HG03064 (cell line): ENCODE measurements around the gene APLNR.

Experiments used
- ATAC-seq: cut with Tn5 transposase; IDR thresholded peaks from one replicate; pipeline ENCODE4 v1.9.1; 2021; ENCODE audit warnings: low read depth; ENCODE audit not compliant: unreplicated experiment

The APLNR gene

GRCh38 chr11:57222239-57222638 lies 14.8 kb downstream of the APLNR start:
- no peak for ATAC-seq

DNA sequence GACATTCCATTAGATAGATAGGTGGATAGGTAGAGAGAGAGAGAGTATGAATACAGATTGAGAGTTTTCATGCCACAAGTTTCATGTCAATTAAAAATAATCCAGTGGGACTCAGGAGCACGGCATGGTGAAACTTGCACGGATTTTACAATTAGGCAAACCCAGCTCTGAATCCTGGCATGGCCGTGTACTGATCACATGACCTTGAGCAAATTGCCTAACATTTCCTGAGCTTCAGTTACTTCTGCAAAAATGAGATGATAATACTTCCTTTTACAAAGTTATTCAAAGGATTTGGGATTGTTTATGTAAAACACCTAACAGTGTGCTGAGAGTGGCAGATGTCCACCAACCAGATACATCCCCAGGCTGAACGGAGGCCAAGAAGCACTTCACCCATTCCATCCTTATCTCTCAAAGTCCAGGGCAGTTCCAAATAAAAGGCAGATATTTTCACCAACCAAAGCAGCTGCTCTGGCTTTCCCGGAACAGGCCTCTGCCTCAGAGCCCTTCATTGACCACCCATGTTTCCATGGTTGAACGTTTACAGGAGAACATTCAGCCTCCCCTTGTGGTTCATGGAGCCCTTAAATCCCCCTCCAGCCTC lies 17.9 kb downstream of the APLNR start:
- no peak for ATAC-seq

DNA sequence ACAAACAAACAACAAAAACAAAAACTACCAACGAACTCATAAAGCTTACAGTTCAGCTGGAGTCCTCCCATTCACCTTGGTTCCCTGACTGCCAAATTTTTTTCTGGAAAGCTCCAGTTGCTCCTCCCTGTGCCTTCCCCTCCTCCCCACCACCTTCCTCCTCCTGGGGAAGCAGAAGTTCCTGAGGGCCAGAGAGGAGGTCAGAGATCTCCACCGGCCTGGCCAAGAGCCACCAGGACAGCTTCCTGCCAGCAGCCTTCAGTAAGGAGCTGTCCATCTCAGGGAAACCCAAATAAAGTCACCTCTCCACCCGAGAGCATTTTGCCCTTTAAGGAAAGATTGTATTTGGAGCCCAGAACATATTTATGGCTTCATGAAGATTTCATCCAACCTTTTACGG lies 20.0 kb downstream of the APLNR start:
- ATAC-seq, result no peak

- ATAC-seq, result no peak
Observed at GRCh38 chr11:57216463-57216862, 20.6 kb downstream of the APLNR start.

DNA sequence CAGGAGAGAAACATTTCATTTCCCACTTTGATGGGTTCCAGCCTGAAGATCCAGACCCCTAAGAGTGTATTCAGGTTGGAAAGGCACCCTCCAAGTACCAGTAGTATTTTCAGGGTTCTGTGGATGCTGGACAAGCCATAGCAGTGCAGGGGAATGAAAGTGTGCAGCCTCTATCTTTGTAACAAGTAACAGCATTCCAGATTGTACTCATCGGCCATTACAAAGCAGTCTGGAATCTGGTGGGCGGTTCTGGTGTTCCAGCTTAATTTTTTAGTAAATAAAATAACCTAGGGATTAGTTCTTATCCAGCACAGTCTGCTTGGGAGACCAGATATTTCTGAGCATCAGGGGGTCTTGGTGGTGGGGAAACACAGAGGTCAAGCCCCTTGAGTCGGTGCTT lies 22.6 kb downstream of the APLNR start:
- no peak for ATAC-seq

GRCh38 chr11:57214098-57214417 lies 23.0 kb downstream of the APLNR start:
- no peak for ATAC-seq

GRCh38 chr11:57213342-57214097 lies 23.5 kb downstream of the APLNR start:
- no peak for ATAC-seq

- ATAC-seq, result no peak
Observed at GRCh38 chr11:57210781-57211180, 26.3 kb downstream of the APLNR start.

- ATAC-seq, result no peak
Observed at GRCh38 chr11:57207168-57207567, 29.9 kb downstream of the APLNR start.

- ATAC-seq, result no peak
Observed at GRCh38 chr11:57205041-57205641, 31.9 kb downstream of the APLNR start.

DNA sequence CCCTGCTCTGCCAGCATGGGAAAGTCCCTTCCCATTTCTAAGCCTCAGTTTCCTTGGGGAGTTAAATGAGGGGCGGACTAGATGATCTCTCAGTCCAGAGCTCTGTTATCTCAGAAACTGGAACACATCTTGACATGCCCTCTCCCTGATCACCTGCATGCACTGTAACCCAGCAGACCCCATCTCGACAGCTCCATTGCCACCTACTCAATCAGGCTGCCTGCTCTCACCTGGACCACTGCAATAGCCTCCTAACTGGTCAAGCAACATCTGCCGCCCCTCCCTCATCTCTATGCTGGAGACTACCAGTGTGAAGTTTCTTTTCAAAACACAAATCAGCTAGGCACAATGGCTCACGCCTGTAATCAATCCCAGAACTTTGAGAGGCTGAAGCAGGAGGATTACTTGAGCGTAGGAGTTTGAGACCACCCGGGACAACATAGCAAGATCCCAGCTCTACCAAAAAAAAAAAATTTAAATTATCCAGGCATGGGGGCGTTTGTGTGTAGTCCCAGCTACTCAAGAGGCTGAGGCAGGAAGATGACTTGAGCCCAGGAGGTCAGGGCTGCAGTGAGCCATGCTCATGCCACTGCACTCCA lies 33.1 kb downstream of the APLNR start:
- ATAC-seq, result no peak

GRCh38 chr11:57203359-57203758 lies 33.7 kb downstream of the APLNR start:
- ATAC-seq, result no peak

DNA sequence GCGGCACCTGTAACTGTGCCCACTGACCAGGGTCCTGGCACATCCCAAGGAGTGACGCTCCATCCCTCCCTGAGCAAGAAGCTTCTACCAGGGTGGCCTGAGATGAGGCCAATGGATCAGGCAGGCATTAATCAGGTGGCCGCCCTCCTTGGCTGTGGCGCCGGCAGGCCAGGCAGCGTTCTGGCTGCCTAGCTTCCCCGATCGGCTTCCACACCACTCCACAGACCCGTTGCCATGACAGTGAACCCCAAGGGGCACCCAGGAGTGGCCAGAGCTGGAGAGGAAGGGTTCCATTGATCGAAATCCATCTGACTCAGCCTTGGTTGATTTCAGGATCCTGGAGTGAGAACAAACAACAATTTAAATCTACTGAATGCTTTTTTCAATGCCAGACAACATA lies 34.8 kb downstream of the APLNR start:
- no peak for ATAC-seq

DNA sequence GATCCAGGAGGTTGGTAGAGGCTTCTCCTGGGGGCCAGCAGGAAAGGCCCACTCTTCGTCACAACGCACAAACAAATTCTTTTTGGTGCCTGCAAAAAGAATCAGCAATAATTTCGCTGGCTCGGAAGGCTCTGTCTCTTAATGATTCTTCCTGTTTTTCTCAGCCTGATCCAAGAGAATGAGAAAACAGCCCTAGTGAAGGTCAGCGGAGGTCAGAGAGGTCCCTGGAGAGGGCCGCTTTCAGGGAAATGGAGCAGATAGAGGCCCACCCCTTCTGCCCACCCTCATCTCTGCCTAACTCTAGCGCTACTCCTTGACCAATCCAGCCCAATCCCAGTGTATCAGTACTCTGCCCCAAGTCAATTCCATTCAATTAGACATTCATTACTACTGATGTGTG lies 36.1 kb downstream of the APLNR start:
- ATAC-seq, result no peak

GRCh38 chr11:57199330-57199729 lies 37.7 kb downstream of the APLNR start:
- no peak for ATAC-seq

GRCh38 chr11:57197762-57198161 lies 39.3 kb downstream of the APLNR start:
- no peak for ATAC-seq

- no peak for ATAC-seq
Observed at GRCh38 chr11:57196596-57196995, 40.5 kb downstream of the APLNR start.

DNA sequence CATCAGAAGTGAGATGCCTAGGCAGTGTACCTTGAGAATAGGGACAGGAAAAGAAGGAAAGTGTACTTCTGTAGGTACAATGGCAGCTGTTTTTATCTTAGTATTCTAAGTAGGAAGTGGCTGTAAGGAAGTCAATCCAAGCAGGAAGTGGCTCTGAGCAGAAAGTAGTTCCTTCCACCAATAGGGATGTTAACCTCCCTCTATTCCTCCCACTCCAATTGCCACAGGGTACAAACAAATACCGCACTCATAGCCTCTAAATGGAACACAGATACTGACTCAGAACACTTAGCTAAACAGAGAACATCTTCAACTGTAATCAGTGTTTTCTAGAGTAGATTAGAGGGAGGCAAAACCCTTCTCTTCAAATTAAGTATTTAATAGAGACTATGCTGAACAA lies 44.7 kb downstream of the APLNR start:
- ATAC-seq, result no peak

DNA sequence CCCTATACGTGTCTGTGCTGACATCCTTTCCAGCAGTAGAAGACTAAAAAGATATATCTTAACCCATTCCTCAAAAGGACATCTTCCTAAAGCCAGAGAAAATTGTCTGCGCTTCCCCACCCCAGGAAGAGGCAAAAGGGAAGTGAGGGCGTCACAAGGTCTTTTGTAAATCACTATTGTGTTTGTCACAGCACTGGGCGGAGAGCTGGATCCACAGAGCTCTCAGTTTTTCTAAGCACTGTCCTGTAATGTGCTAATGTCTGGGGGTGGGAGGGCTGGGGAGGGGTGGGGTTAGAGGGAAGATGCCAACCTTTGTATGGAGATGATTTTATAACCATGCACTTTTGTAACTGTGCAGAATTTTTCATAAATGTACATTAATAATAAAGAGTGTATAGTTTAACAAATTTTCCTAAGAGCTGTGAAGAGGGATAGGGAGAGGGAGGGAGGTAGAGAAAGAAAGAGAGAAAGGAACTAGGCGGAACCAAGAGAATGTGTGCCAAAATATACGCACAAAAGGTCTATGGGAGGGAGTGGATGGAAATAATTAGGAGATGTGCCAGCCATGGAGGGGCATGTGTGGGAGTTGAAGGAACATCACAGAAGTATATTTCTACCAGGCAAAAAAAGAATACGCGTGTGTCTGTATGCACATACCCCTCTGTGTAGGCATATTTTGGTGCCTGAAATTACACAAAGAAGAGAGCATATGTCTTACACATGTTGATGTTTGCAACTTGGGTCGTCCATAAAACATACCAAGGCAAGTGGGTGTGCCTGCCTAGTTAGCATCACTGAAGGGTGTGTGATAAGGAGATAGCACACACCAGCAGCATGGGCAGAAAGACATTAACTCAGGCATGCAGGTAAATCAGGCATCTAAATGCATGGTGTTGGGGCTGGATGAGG lies 45.5 kb downstream of the APLNR start:
- no peak for ATAC-seq

DNA sequence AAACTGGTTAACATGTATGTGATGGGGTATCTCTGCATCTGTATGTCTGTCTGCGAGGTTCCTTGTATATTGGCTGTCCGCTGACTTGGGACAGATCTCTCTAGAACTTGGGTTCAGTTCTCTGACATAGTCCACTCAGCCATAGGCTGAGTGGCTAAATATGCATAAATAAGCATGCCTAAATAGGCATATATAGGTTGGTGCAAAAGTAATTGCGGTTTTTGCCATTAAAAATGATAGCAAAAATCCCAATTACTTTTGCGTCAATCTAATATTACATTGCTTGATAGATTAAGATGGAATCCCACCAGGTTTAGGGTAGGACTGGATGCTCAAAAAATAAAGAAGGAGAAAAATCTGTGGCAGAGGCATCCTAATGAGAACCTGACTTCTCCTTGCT lies 46.5 kb downstream of the APLNR start:
- ATAC-seq, result no peak
